ENCODE data around the gene URAD.

The URAD gene

GRCh38 chr13:28001837-28002473, 13.5 kb upstream of the URAD start:
- H3K79me2 ChIP-seq (ENCODE audit: insufficient read depth, low read length): no peaks in the 10 kb centered on the region
- no peak overlapping the region for H3K9ac ChIP-seq (ENCODE audit: low read depth, low read length, poor library complexity, severe bottlenecking)
- H3K36me3 ChIP-seq (ENCODE audit: insufficient read depth, low read length): no peaks in the 10 kb centered on the region
- no peaks in the 10 kb centered on the region for H3K27me3 ChIP-seq (ENCODE audit: insufficient read depth, low read length, poor library complexity, severe bottlenecking)
- no peak overlapping the region for H3K4me2 ChIP-seq (ENCODE audit: low read depth, low read length, poor library complexity, severe bottlenecking)
- H2AFZ ChIP-seq (ENCODE audit: low read length): no peak overlapping the region
- H3F3A ChIP-seq (ENCODE audit: low read depth): no peaks in the 10 kb centered on the region; the same call in 1 of the 2 replicates
- no peaks in the 10 kb centered on the region for H3K4me1 ChIP-seq (ENCODE audit: insufficient read depth, low read length, poor library complexity, severe bottlenecking)
- no peak overlapping the region for H3K4me3 ChIP-seq (ENCODE audit: low read length, poor library complexity, severe bottlenecking)
- no peaks in the 10 kb centered on the region for H4K20me1 ChIP-seq (ENCODE audit: insufficient read depth, low read length, poor library complexity, severe bottlenecking)
- H3K9me2 ChIP-seq (replicated peaks; ENCODE audit: low read depth, low read length): no peaks in the 10 kb centered on the region
- TF ChIP-seq EZH2phosphoT487 (IDR thresholded peaks at IDR 0.05; ENCODE audit: borderline replicate concordance) (no peak), CTCF (conservative IDR thresholded peaks at IDR 0.05; ENCODE audit: low read length) (no peak)
- no peaks in the 10 kb centered on the region for H3K9me3 ChIP-seq (ENCODE audit: insufficient read depth, low read depth, low read length)

- Histone ChIP-seq H3K27me3 (ENCODE audit: insufficient read depth, low read length, poor library complexity, severe bottlenecking) (no peaks in the 10 kb centered on the region), H3K4me1 (ENCODE audit: insufficient read depth, low read length, poor library complexity, severe bottlenecking) (no peaks in the 10 kb centered on the region), H3F3A (ENCODE audit: low read depth) (no peaks in the 10 kb centered on the region; the same call in 1 of the 2 replicates), H3K79me2 (ENCODE audit: insufficient read depth, low read length) (no peaks in the 10 kb centered on the region), H3K4me3 (ENCODE audit: low read length, poor library complexity, severe bottlenecking) (no peak overlapping the region), H3K9ac (ENCODE audit: low read depth, low read length, poor library complexity, severe bottlenecking) (no peak overlapping the region), H4K20me1 (ENCODE audit: insufficient read depth, low read length, poor library complexity, severe bottlenecking) (no peaks in the 10 kb centered on the region), H3K4me2 (ENCODE audit: low read depth, low read length, poor library complexity, severe bottlenecking) (no peak overlapping the region), H2AFZ (ENCODE audit: low read length) (peak overlapping the region; percentile 40; the same call in 1 of the 2 replicates), H3K36me3 (ENCODE audit: insufficient read depth, low read length) (no peaks in the 10 kb centered on the region), H3K9me3 (ENCODE audit: insufficient read depth, low read depth, low read length) (no peaks in the 10 kb centered on the region), H3K9me2 (replicated peaks; ENCODE audit: low read depth, low read length) (no peaks in the 10 kb centered on the region)
- TF ChIP-seq EZH2phosphoT487 (IDR thresholded peaks at IDR 0.05; ENCODE audit: borderline replicate concordance) (no peak), CTCF (conservative IDR thresholded peaks at IDR 0.05; ENCODE audit: low read length) (no peak)
Observed at GRCh38 chr13:28001049-28001448, 12.6 kb upstream of the URAD start.

GRCh38 chr13:28000567-28000966, 12.1 kb upstream of the URAD start:
- H3K9me2 ChIP-seq (replicated peaks; ENCODE audit: low read depth, low read length): no peaks in the 10 kb centered on the region
- TF ChIP-seq CTCF (conservative IDR thresholded peaks at IDR 0.05; ENCODE audit: low read length): no peak
- TF ChIP-seq EZH2phosphoT487 (IDR thresholded peaks at IDR 0.05; ENCODE audit: borderline replicate concordance): no peak
- H3K4me2 ChIP-seq (ENCODE audit: low read depth, low read length, poor library complexity, severe bottlenecking): no peak overlapping the region
- peak overlapping the region; percentile 40; the same call in 1 of the 2 replicates for H2AFZ ChIP-seq (ENCODE audit: low read length)
- H3K9me3 ChIP-seq (ENCODE audit: insufficient read depth, low read depth, low read length): no peaks in the 10 kb centered on the region
- no peak overlapping the region for H3K9ac ChIP-seq (ENCODE audit: low read depth, low read length, poor library complexity, severe bottlenecking)
- H4K20me1 ChIP-seq (ENCODE audit: insufficient read depth, low read length, poor library complexity, severe bottlenecking): no peaks in the 10 kb centered on the region
- no peaks in the 10 kb centered on the region for H3K27me3 ChIP-seq (ENCODE audit: insufficient read depth, low read length, poor library complexity, severe bottlenecking)
- H3K36me3 ChIP-seq (ENCODE audit: insufficient read depth, low read length): no peaks in the 10 kb centered on the region
- no peak overlapping the region for H3K4me3 ChIP-seq (ENCODE audit: low read length, poor library complexity, severe bottlenecking)
- no peaks in the 10 kb centered on the region for H3K79me2 ChIP-seq (ENCODE audit: insufficient read depth, low read length)
- H3K4me1 ChIP-seq (ENCODE audit: insufficient read depth, low read length, poor library complexity, severe bottlenecking): no peaks in the 10 kb centered on the region
- no peaks in the 10 kb centered on the region; the same call in 1 of the 2 replicates for H3F3A ChIP-seq (ENCODE audit: low read depth)

All from Loucy (cell line).